SK-N-MC (cell line): ENCODE measurements around the gene SIL1.

Experiments used
- DNase-seq: peaks from one replicate; pipeline ENCODE4 v3.0.0-alpha.2; 2011; ENCODE audit warnings: low read depth, low spot score
- H3K27ac ChIP-seq: fragments of 200-600 bp; sonication (generic); 2 replicates; pipeline ENCODE4 v1.5.1; 2016; ENCODE audit warnings: mixed run types
- H3K36me3 ChIP-seq: fragments of 200-600 bp; sonication (generic); 2 replicates; pipeline ENCODE4 v1.6.1; 2017; ENCODE audit warnings: antibody characterized with exemption, low read length, mixed read lengths; ENCODE audit not compliant: insufficient read depth
- H3K4me3 ChIP-seq: fragments of 200-600 bp; sonication (generic); 2 replicates; pipeline ENCODE4 v1.5.1; 2016
- H3K9ac ChIP-seq: fragments of 200-600 bp; sonication (generic); 2 replicates; pipeline ENCODE4 v1.8.0; 2017; ENCODE audit warnings: mixed run types, mixed read lengths; ENCODE audit not compliant: insufficient read length
- H3K9me3 ChIP-seq: fragments of 200-600 bp; sonication (generic); 2 replicates; pipeline ENCODE4 v1.6.1; 2017; ENCODE audit warnings: low read depth, mild to moderate bottlenecking, antibody characterized with exemption, low read length, moderate library complexity, mixed read lengths
- EZH2 ChIP-seq: fragments of 200-600 bp; sonication (generic); IDR thresholded peaks from one replicate; pipeline ENCODE4 v1.6.1; 2017; ENCODE audit warnings: antibody characterized with exemption
- FOXP2 ChIP-seq: optimal IDR thresholded peaks from 2 replicates; pipeline ENCODE3; 2011; ENCODE audit warnings: mild to moderate bottlenecking, moderate library complexity; ENCODE audit not compliant: insufficient read depth; ENCODE audit errors: extremely low read length, control extremely low read depth
- POLR2AphosphoS5 ChIP-seq: IDR thresholded peaks from 2 replicates; pipeline ENCODE4 v1.6.1; 2012; ENCODE audit warnings: mild to moderate bottlenecking, low read depth, low read length, borderline replicate concordance

The SIL1 gene

DNA sequence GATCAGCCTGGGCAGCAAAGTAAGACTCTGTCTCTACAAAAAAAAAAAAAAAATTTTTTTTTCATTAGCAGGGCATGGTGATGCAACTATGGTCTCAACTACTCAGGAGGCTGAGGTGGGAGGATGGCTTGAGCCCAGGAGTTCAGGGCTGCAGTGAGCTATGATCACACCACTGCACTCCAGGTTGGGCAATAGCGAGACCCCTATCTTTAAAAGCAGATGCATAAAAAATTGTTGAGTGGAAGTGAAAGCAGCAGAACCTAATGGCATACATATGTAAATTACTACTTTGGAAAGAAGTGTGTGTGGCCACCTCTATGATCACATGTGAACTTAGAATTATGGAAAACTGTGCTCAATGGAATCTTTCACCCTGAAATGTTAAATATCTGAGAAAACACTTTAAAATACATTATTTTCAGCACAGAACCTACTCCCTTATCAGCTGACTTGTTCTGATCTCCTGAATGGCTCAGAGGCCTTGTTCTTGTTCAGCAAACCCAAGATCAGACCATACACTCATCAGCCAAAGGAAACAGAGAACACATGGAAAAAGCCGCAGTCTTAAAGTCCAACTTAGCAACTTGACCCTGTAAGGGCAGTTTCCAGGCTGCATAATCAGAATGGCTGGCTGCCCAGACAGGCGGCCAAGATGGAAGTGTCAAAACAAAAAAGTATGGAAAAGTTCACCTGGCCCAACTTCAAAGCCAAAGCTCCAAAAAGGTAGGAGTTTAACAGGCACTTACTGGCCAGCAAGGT, 56.5 kb downstream of the SIL1 start:
- H3K9ac ChIP-seq: no peak overlapping the region
- H3K27ac ChIP-seq: no peak overlapping the region
- no peak for TF ChIP-seq POLR2AphosphoS5
- TF ChIP-seq FOXP2: no peak
- TF ChIP-seq EZH2: no peak

DNA sequence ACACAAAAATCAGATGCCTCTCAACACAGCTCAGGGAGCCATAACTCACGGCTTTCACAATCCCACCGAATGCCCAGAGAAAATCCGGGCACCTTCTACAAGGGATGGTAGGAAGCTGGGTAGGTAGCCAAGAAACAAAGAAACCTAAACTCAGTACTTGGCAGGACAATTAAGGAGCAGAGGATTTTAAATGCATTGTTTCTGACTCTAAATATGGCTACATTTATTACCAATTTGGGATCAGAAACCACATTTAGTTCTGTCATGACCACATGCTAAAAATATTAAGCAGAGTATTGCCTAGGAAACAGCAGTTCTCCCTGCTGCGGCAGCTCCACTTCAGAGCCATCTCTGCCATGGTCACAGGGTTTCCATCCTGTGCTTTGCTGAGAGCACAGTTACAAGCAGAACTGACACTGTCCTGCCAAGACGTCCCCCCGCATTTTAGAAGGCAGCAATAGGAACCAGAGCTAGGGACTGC, 57.5 kb downstream of the SIL1 start:
- no peak for DNase-seq
- no peak for TF ChIP-seq FOXP2
- no peak for TF ChIP-seq EZH2
- H3K9ac ChIP-seq: no peak overlapping the region
- H3K36me3 ChIP-seq: no peaks in the 10 kb centered on the region
- H3K27ac ChIP-seq: no peak overlapping the region
- no peak overlapping the region for H3K4me3 ChIP-seq
- H3K9me3 ChIP-seq: no peaks in the 10 kb centered on the region

More for the DNA sequence above, 56.5 kb downstream of the SIL1 start:
- DNase-seq: no peak
- Histone ChIP-seq H3K9me3 (no peaks in the 10 kb centered on the region), H3K4me3 (no peak overlapping the region), H3K36me3 (no peaks in the 10 kb centered on the region)

DNA sequence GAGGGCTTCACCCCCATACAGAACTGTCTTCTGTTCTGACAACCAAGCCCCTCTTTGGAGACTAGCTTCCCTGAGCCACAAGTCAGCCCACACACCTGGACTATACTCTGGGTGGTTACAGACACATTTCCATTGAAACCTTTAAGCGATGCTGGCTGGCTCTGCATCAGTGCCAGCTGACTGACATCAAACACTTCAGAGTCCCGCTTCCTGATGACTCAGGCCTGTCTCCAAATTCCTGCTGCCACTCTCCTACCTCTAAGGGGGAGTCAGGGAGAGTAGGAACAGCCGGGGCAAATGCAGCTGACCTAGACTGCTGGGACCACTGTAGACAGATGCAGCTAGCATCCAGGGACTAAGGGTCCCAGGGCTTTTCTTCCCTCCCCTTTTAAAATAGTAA, 59.4 kb downstream of the SIL1 start:
- TF ChIP-seq POLR2AphosphoS5 (no peak), EZH2 (no peak), FOXP2 (no peak)
- Histone ChIP-seq H3K9me3 (no peaks in the 10 kb centered on the region), H3K9ac (no peak overlapping the region)

DNA sequence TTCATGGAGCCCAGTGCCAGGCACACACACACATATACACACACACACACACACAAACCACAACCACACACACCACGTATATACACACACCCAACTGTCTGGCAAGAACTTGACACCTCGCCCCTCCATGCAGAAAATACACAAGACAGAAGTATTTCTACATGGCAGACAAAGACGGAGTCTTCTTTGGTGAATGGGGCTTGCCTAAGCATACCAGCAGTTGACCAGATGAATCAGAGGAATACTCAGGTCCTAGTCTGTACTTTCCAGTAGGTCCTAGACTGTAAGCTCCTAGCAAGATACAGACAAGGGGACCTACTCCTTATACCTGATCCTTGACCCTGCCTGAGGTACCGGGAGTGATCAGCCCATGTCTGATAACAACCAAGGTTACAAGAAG, 60.1 kb downstream of the SIL1 start:
- TF ChIP-seq POLR2AphosphoS5: no peak
- TF ChIP-seq EZH2: no peak
- no peak for TF ChIP-seq FOXP2
- Histone ChIP-seq H3K27ac (no peak overlapping the region), H3K9me3 (no peaks in the 10 kb centered on the region), H3K36me3 (no peaks in the 10 kb centered on the region), H3K4me3 (no peak overlapping the region), H3K9ac (no peak overlapping the region)
- no peak for DNase-seq

More for the DNA sequence above, 59.4 kb downstream of the SIL1 start:
- DNase-seq: no peak
- Histone ChIP-seq H3K36me3 (no peaks in the 10 kb centered on the region), H3K4me3 (no peak overlapping the region), H3K27ac (no peak overlapping the region)

- DNase-seq: no peak
Measured at GRCh38 chr5:139137697-139138096, 60.5 kb downstream of the SIL1 start.

DNA sequence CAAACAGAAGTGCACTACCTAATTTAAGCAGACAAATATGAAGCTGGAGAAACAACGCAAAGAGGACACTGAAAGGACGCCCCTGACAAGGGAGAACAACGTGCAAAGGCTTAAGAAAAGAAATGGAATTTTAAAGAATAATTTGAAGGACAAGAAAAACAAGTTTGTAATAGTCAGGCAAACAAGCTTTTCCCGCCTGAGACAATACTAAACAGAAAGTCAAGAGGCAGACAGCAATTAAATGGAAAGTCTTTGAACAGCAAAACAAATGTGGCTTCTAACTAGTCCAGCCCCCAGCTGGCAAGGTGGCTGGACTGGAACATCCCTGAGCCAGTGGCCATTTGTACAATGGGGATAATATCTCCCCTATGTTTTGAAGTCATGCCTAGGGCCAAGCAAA, 63.3 kb downstream of the SIL1 start:
- no peaks in the 10 kb centered on the region for H3K9me3 ChIP-seq

More at GRCh38 chr5:139137697-139138096, 60.5 kb downstream of the SIL1 start:
- no peaks in the 10 kb centered on the region for H3K9me3 ChIP-seq
- no peaks in the 10 kb centered on the region for H3K36me3 ChIP-seq
- no peak for TF ChIP-seq EZH2
- no peak for TF ChIP-seq POLR2AphosphoS5
- TF ChIP-seq FOXP2: no peak
- H3K27ac ChIP-seq: no peak overlapping the region
- H3K4me3 ChIP-seq: no peak overlapping the region
- H3K9ac ChIP-seq: no peak overlapping the region

DNA sequence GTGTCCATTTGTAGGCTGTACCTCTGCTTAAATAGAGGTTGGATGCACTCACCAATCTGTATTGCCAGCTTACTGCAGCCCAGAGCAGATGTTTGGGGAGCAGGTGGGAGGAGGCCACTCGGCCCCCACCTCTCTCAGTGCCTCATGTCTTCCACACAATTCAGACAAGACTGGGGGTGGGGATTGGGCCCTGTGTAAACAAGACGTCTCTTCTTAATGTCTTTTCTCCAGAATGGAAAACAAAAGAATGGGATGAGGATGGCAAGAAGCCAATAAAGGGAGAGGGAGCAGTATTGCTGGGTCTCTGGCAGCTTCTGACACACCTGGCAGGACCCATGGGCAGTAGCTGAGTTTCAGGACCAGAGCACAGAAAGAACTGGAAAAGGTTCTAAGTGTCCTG, 64.9 kb downstream of the SIL1 start:
- Histone ChIP-seq H3K4me3 (no peak overlapping the region), H3K27ac (no peak overlapping the region), H3K9ac (no peak overlapping the region), H3K9me3 (no peaks in the 10 kb centered on the region), H3K36me3 (no peaks in the 10 kb centered on the region)
- DNase-seq: no peak
- TF ChIP-seq FOXP2 (no peak), POLR2AphosphoS5 (no peak), EZH2 (no peak)

More for the DNA sequence above, 63.3 kb downstream of the SIL1 start:
- Histone ChIP-seq H3K9ac (no peak overlapping the region), H3K27ac (no peak overlapping the region), H3K4me3 (no peak overlapping the region), H3K36me3 (no peaks in the 10 kb centered on the region)
- no peak for DNase-seq
- TF ChIP-seq FOXP2 (no peak), POLR2AphosphoS5 (no peak), EZH2 (no peak)

DNA sequence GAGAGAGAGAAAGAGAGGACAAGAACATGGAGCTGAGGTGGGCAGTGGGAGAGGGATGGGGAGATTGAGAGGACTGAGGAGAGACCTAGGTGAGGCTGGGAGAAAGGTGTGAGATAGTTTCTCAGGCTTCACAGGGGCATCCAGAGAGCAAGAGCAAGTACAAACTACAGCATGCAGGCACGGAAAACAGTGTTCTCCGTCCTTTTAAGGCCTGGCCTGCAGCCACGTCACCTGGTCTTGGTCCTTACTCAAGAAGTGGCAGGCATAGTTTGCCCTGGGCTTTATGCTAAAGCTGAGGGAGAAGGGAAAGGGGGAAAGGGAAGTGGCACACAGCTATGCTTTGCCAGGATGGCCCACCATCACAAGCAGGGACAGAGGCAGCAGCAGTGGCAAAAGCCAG, 65.7 kb downstream of the SIL1 start:
- H3K9ac ChIP-seq: no peak overlapping the region
- TF ChIP-seq FOXP2 (no peak), POLR2AphosphoS5 (no peak), EZH2 (no peak)
- no peaks in the 10 kb centered on the region for H3K9me3 ChIP-seq
- no peaks in the 10 kb centered on the region for H3K36me3 ChIP-seq
- no peak for DNase-seq
- no peak overlapping the region for H3K4me3 ChIP-seq
- H3K27ac ChIP-seq: no peak overlapping the region
